Psoas muscle (tissue), 8 donors: ENCODE data around the gene DSG2. TPM values are rescaled to one million over a fixed set of nuclear protein-coding genes. Genes with fewer than 3 reads are reported as not detected.

Experiments used
- ATAC-seq, 4 donors: fragments of 200-7000 bp; cut with Tn5 transposase; one replicate each; pipeline ENCODE4 v1.9.1; 2020; ENCODE audit warnings: moderate library complexity in 3 of 4, mild to moderate bottlenecking in 2 of 4
- DNase-seq, 2 donors: peaks; one replicate each; pipeline ENCODE4 v3.0.0-alpha.2; 2020
- H3K27ac ChIP-seq: fragments of 200-600 bp; one replicate; pipeline ENCODE4 v1.8.0; 2022
- H3K27me3 ChIP-seq, 3 donors: fragments of 200-600 bp in 1 of 3; one replicate each; pipeline versions ENCODE4 v1.6.1 to v1.8.0; 2013 to 2022; ENCODE audit warnings: low read length in 2 of 3, mild to moderate bottlenecking in 2 of 3, moderate library complexity in 1 of 3; ENCODE audit not compliant: insufficient read depth in 3 of 3
- H3K36me3 ChIP-seq, 2 donors: fragments of 200-600 bp in 1 of 2; one replicate each; pipeline versions ENCODE4 v1.6.1 to v1.8.0; 2013 to 2022; ENCODE audit warnings: low read depth in 1 of 2, mild to moderate bottlenecking in 1 of 2, moderate library complexity in 1 of 2; ENCODE audit not compliant: insufficient read depth in 1 of 2
- H3K4me1 ChIP-seq: fragments of 200-600 bp; one replicate; pipeline ENCODE4 v1.8.0; 2022
- H3K4me3 ChIP-seq: fragments of 200-600 bp; one replicate; pipeline ENCODE4 v1.8.0; 2022; ENCODE audit warnings: mild to moderate bottlenecking
- H3K9me3 ChIP-seq: fragments of 200-600 bp; one replicate; pipeline ENCODE4 v1.8.0; 2022
- WGBS, 3 donors: extraction: QIAGEN DNeasy Blood & Tissue Kit; methylation state at CpG; one replicate each; pipeline versions ENCODE4 v1.1.6 to v1.1.7; 2013; 5-methylcytosine and 5-hydroxymethylcytosine counted together
- intact Hi-C, 2 donors: fragments of 100-400 bp; cut with DNase I; formaldehyde crosslinking; loops; one replicate each; pipeline versions ENCODE4 v1.11.0 to v1.14.2; 2022
- polyA plus RNA-seq, 3 donors: library from polyadenylated mRNA; stranded (reverse); fragments of 200-250 nt; gene quantifications; one replicate each; pipeline ENCODE4 v1.2.3, GENCODE V29; 2013
- total RNA-seq, 4 donors: library from RNA; stranded (reverse); fragmentation: NEBNext Ultra II Directional in 2 of 4; extraction: Animal tissue kit (Norgen Biotek cat#: 25700) in 2 of 4; gene quantifications; one replicate each; pipeline versions ENCODE4 v1.2.1 to v1.2.4, GENCODE V29; 2021 to 2023
- TF ChIP-seq, protein P1 (sequence below): fragments of 200-600 bp; IDR thresholded peaks from one replicate; pipeline ENCODE4 v1.8.0; 2022; ENCODE audit warnings: antibody characterized with exemption
- donor health status: healthy with polysubstance abuse.
- donor health status: DM: no; HTN: no; CAD: no; lungs with moderate emphysema.
- donor health status: Bipolar disorder and iron deficiency.
- donor health status: healthy.
- donor health status: DM: yes; HTN: yes; CAD: no.
- donor health status: DM: no; HTN: no; CAD: no.
- donor health status: DM: no; HTN: no; CAD: no.
- donor health status: DM: yes; HTN: yes; CAD: no.

The DSG2 gene
- total and polyA plus RNA-seq, 7 donors = 0.33 to 1.8 (median 0.93) TPM

DNA sequence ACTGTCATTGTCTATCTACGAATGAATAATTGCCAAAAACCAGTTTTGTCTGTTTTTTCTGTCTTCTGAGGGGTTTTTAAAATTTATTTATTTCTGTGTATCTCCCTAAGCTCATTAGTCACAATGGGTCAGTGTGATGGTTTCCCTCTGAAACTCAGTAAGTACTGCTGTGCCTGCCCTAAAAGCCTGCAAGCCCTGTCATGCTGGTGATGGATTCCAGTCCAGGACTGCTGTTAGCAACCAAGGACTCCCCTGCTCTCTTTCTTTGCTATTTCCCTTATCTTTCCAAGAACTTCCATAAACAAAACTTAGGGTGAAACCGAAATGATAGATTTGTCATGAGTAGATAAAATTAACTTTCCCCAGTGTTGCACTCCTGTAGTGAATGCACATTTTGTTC, 11.8 kb upstream of the DSG2 start:
- Histone ChIP-seq H3K27ac (no peak overlapping the region), H3K4me1 (no peaks in the 10 kb centered on the region), H3K27me3 (peaks cover 0 to 5% (median 0%) of the 10 kb centered on the region in 3 donors), H3K9me3 (no peaks in the 10 kb centered on the region), H3K36me3 (no peaks in the 10 kb centered on the region), H3K4me3 (no peak overlapping the region)
- intact Hi-C loops = no loop called here
- no peak for DNase-seq
- TF ChIP-seq, protein P1, sequence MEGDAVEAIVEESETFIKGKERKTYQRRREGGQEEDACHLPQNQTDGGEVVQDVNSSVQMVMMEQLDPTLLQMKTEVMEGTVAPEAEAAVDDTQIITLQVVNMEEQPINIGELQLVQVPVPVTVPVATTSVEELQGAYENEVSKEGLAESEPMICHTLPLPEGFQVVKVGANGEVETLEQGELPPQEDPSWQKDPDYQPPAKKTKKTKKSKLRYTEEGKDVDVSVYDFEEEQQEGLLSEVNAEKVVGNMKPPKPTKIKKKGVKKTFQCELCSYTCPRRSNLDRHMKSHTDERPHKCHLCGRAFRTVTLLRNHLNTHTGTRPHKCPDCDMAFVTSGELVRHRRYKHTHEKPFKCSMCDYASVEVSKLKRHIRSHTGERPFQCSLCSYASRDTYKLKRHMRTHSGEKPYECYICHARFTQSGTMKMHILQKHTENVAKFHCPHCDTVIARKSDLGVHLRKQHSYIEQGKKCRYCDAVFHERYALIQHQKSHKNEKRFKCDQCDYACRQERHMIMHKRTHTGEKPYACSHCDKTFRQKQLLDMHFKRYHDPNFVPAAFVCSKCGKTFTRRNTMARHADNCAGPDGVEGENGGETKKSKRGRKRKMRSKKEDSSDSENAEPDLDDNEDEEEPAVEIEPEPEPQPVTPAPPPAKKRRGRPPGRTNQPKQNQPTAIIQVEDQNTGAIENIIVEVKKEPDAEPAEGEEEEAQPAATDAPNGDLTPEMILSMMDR = no peak
- WGBS, 3 donors = 70 to 82% (median 76%) methylated on average over 2 of the region's 2 CpGs
- ATAC-seq = no peak

DNA sequence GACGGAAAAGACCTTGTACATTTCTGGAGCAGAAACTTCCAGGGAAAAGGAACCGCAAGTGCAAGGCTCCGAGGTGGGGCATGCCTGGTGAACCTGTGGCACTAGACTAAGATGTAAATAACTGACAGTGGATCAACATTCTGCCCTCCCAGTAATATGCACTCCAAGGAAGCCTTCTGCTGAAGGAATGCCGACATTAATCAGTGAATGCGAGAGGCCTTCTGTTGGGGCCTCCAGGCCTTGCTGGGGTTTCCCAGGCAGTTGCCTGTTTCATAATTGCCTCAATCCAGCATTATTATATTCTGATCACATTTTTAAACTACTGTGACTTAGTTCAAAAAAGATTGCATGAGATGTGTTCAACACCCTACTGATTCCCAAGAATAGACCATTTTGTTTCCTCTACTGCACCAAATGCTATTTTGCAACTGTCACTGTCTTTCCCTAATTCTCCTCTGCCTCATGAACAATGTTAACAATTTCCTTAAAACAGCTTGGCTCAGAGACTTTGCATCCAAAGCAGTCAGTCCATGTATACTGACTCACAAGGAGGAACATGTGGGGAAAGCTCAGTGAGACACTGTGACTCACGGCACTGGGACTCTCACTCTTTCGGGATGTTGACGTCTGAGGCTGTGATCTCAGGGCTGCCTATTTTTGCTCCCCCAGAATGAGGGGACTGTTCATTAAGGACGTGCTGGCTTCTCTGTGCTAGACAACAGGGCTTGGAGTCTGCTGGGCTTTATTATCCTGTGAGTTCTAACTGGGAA, 10.5 kb upstream of the DSG2 start:
- no peak for ATAC-seq
- H3K9me3 ChIP-seq = no peaks in the 10 kb centered on the region
- H3K36me3 ChIP-seq = no peaks in the 10 kb centered on the region
- TF ChIP-seq, protein P1 = no peak
- 85 to 89% (median 86%) methylated on average over 9 of the region's 9 CpGs for WGBS, 3 donors
- H3K4me3 ChIP-seq = no peak overlapping the region
- no peak overlapping the region for H3K27ac ChIP-seq
- DNase-seq = no peak
- intact Hi-C loops = no loop called here
- no peaks in the 10 kb centered on the region for H3K4me1 ChIP-seq
- H3K27me3 ChIP-seq = peaks cover 0 to 8% (median 0%) of the 10 kb centered on the region in 3 donors

DNA sequence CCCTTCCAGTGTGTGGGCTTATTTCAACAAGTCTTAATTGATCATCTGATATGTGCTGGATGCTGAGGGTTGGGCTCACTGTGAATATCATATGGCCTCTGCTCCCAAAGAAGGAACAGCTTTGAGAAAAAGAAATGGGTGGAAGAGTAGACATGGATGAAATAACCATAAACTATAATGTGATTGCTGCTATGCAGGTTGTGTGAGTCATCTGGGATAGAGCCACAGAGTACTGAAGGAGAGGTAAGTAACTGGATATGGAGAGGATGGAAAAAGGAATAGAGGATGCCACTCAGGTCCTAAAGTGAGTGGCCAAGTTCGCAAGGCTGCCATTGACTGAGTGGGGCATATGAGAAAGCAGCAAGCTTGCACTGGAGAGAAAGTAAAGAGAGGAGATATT, 8.7 kb upstream of the DSG2 start:
- TF ChIP-seq, protein P1 = no peak
- Histone ChIP-seq H3K27me3 (peaks cover 0 to 8% (median 0%) of the 10 kb centered on the region in 3 donors), H3K4me3 (no peak overlapping the region), H3K27ac (no peak overlapping the region), H3K4me1 (no peaks in the 10 kb centered on the region), H3K9me3 (no peaks in the 10 kb centered on the region), H3K36me3 (no peaks in the 10 kb centered on the region)
- ATAC-seq (no peak), DNase-seq (no peak)
- intact Hi-C loops = no loop called here
- WGBS, 3 donors = 93 to 100% (median 95%) methylated on average over 1 of the region's 1 CpG

DNA sequence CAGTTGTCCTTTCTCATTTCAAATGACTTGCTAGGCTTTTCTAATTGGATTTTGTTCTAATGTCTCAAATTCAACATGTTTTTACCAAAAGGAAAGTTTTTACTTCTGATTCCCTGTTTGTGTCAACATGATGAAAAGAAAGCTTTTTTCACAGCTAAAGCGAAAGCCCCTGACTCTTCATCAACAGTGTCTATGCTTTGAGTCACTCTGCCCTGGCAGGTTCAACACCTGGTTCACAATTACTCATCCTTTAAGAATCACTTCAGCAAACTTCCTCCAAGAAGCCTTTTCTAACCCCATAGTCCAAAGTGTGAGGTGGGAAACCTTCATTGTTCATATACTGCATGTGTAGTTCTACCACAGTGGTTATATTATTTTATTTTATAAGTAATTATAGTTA, 7.6 kb upstream of the DSG2 start:
- Histone ChIP-seq H3K9me3 (no peaks in the 10 kb centered on the region), H3K27ac (no peak overlapping the region), H3K36me3 (no peaks in the 10 kb centered on the region), H3K4me1 (no peaks in the 10 kb centered on the region), H3K27me3 (peaks cover 0 to 8% (median 0%) of the 10 kb centered on the region in 3 donors), H3K4me3 (no peak overlapping the region)
- intact Hi-C loops = no loop called here
- TF ChIP-seq, protein P1 = no peak
- WGBS, 3 donors = 88 to 91% (median 88%) methylated on average over 1 of the region's 1 CpG
- no peak for DNase-seq
- no peak for ATAC-seq

DNA sequence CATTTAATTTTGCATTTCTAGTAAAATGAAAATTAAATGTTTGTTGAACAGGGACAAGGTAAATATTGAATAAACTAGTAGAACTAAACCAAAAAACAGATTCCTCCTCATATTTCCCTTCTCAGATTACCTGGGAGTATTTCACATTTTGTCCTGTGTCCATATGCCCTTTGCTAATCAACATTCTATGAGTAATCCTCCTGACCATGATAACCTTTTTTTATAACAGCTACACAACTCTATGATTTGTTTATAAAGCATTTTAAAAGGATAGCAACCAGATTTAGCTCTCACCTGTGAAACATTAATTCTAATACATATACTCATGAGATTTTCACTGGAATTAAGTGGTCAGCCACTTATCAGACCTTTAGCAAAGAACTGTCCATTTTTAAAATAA, 7.1 kb upstream of the DSG2 start:
- Histone ChIP-seq H3K27me3 (peaks cover 0 to 8% (median 0%) of the 10 kb centered on the region in 3 donors), H3K27ac (no peak overlapping the region), H3K4me1 (no peaks in the 10 kb centered on the region), H3K9me3 (no peaks in the 10 kb centered on the region), H3K4me3 (no peak overlapping the region), H3K36me3 (no peaks in the 10 kb centered on the region)
- DNase-seq (no peak), ATAC-seq (no peak)
- TF ChIP-seq, protein P1 = no peak
- intact Hi-C loops = no loop called here
